ENCODE results near the gene FAM131A.

The FAM131A gene

DNA sequence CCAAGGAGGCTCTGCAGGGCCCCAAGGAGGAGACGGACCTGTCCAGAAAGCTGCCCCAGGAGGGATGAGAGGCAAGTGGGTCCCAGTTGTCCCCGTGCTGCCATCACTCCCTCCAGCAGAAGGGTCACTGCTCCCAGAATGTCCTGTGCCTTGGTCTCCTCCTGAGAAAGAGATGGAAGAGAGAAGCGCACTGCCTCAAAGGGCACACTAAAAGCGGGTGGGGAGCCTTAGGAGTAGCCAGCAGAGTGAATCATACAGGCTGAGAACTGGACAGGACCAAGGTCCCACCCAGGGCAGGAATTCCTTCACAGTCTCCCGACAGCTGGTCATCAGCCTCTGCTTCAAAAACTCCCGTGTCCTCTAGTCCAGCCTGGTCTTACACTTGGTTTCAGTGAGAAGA is 36.0 kb downstream of the FAM131A start:
- no peak overlapping the region for H3K4me3 ChIP-seq (ENCODE audit: insufficient read depth, low read length, poor library complexity, severe bottlenecking)
- H2AFZ ChIP-seq (ENCODE audit: low read depth, low read length, severe bottlenecking), result no peak overlapping the region
- H3K27me3 ChIP-seq (ENCODE audit: low read length), result no peaks in the 10 kb centered on the region
- H3K4me2 ChIP-seq (ENCODE audit: low read depth, low read length, poor library complexity, severe bottlenecking), result no peak overlapping the region
- H3F3A ChIP-seq (ENCODE audit: insufficient read depth), result peaks cover 10% of the 10 kb centered on the region
- H3K9me3 ChIP-seq (ENCODE audit: insufficient read depth, low read length), result no peaks in the 10 kb centered on the region
- TF ChIP-seq EZH2phosphoT487 (conservative IDR thresholded peaks at IDR 0.05; ENCODE audit: low read length), result no peak
- TF ChIP-seq, protein P1, sequence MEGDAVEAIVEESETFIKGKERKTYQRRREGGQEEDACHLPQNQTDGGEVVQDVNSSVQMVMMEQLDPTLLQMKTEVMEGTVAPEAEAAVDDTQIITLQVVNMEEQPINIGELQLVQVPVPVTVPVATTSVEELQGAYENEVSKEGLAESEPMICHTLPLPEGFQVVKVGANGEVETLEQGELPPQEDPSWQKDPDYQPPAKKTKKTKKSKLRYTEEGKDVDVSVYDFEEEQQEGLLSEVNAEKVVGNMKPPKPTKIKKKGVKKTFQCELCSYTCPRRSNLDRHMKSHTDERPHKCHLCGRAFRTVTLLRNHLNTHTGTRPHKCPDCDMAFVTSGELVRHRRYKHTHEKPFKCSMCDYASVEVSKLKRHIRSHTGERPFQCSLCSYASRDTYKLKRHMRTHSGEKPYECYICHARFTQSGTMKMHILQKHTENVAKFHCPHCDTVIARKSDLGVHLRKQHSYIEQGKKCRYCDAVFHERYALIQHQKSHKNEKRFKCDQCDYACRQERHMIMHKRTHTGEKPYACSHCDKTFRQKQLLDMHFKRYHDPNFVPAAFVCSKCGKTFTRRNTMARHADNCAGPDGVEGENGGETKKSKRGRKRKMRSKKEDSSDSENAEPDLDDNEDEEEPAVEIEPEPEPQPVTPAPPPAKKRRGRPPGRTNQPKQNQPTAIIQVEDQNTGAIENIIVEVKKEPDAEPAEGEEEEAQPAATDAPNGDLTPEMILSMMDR (IDR thresholded peaks at IDR 0.05; ENCODE audit: insufficient read depth, low read length, poor library complexity, severe bottlenecking), result no peak
- no peak overlapping the region for H3K9ac ChIP-seq (ENCODE audit: low read length)
- H3K9me2 ChIP-seq (replicated peaks; ENCODE audit: insufficient read depth, low read length), result no peaks in the 10 kb centered on the region
- H4K20me1 ChIP-seq (ENCODE audit: low read depth, low read length), result no peaks in the 10 kb centered on the region
- no peaks in the 10 kb centered on the region for H3K79me2 ChIP-seq (ENCODE audit: insufficient read depth, low read length)
- H3K36me3 ChIP-seq (ENCODE audit: low read length), result no peaks in the 10 kb centered on the region; the same call in 1 of the 2 replicates
- H3K27ac ChIP-seq (ENCODE audit: low read depth, low read length), result no peak overlapping the region

DNA sequence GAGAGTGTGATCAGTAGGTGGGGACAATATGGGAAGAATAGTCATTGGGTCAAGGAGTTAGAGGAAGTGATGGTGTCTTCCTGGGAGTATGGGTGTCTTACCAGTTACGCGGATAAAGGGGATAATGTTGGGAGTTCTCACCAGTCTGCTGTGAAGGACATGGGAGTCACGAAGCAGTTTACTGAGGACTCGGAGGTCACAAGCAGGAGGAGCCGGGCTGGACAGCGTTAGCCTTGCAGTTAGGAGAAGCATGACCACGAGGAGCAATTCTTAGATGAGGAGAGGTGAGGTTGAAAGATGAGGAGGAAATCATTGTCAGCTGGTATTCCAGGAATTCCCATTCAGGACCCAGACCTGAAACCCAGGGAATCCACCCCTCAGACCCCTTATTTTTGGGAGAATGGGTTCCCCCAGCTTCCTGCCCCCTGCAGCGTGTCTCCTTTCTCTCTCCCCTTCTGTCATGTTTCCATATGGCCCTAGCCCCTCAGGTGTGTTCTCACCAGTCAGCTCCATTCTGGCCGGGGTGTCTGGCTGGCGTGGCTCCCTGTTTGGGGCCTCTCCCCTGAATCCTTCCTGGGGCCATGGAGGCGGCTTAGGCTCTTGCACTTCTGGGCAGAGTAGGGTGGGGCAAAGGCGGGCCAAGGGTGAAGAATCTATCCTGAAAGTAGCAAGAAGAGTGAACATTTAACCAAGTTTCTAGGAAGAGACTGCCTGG is 38.5 kb downstream of the FAM131A start:
- H3K27me3 ChIP-seq (ENCODE audit: low read length), result no peaks in the 10 kb centered on the region
- H3K27ac ChIP-seq (ENCODE audit: low read depth, low read length), result no peak overlapping the region

DNA sequence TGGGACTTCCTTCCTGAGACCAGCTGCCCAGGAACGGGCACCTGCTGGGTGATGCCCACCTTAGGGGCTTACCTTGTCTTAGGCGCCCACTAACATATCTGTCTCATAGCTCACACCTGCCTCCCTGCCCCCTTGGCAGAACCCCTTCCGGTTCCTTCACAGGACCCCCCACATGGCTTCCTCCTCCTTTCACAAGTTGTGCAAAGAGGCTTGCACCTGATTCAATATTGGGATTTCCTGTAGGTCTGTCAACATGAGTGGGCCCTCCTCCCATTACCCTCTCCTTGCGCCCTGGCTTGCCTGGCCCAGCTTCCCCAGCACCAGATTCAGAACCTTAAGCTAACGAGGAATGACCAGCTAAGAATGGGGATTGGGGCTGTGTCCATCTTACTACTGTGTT is 40.0 kb downstream of the FAM131A start:
- Histone ChIP-seq H2AFZ (ENCODE audit: low read depth, low read length, severe bottlenecking) (no peak overlapping the region), H3K9me2 (replicated peaks; ENCODE audit: insufficient read depth, low read length) (no peaks in the 10 kb centered on the region), H3F3A (ENCODE audit: insufficient read depth) (no peaks in the 10 kb centered on the region), H3K27me3 (ENCODE audit: low read length) (no peaks in the 10 kb centered on the region), H3K9me3 (ENCODE audit: insufficient read depth, low read length) (no peaks in the 10 kb centered on the region), H3K9ac (ENCODE audit: low read length) (no peak overlapping the region), H4K20me1 (ENCODE audit: low read depth, low read length) (no peaks in the 10 kb centered on the region), H3K36me3 (ENCODE audit: low read length) (no peaks in the 10 kb centered on the region), H3K4me2 (ENCODE audit: low read depth, low read length, poor library complexity, severe bottlenecking) (no peak overlapping the region), H3K4me3 (ENCODE audit: insufficient read depth, low read length, poor library complexity, severe bottlenecking) (no peak overlapping the region), H3K27ac (ENCODE audit: low read depth, low read length) (no peak overlapping the region), H3K79me2 (ENCODE audit: insufficient read depth, low read length) (no peaks in the 10 kb centered on the region)
- TF ChIP-seq EZH2phosphoT487 (conservative IDR thresholded peaks at IDR 0.05; ENCODE audit: low read length), result no peak
- TF ChIP-seq, protein P1 (IDR thresholded peaks at IDR 0.05; ENCODE audit: insufficient read depth, low read length, poor library complexity, severe bottlenecking), result no peak

More for the DNA sequence above, 38.5 kb downstream of the FAM131A start:
- peaks cover 10% of the 10 kb centered on the region for H3F3A ChIP-seq (ENCODE audit: insufficient read depth)
- no peaks in the 10 kb centered on the region for H3K36me3 ChIP-seq (ENCODE audit: low read length)
- H3K79me2 ChIP-seq (ENCODE audit: insufficient read depth, low read length), result no peaks in the 10 kb centered on the region
- H3K9me2 ChIP-seq (replicated peaks; ENCODE audit: insufficient read depth, low read length), result no peaks in the 10 kb centered on the region
- no peak overlapping the region for H3K4me2 ChIP-seq (ENCODE audit: low read depth, low read length, poor library complexity, severe bottlenecking)
- no peak overlapping the region for H2AFZ ChIP-seq (ENCODE audit: low read depth, low read length, severe bottlenecking)
- no peak for TF ChIP-seq EZH2phosphoT487 (conservative IDR thresholded peaks at IDR 0.05; ENCODE audit: low read length)
- TF ChIP-seq, protein P1 (IDR thresholded peaks at IDR 0.05; ENCODE audit: insufficient read depth, low read length, poor library complexity, severe bottlenecking), result no peak
- no peaks in the 10 kb centered on the region for H4K20me1 ChIP-seq (ENCODE audit: low read depth, low read length)
- H3K9me3 ChIP-seq (ENCODE audit: insufficient read depth, low read length), result no peaks in the 10 kb centered on the region
- H3K9ac ChIP-seq (ENCODE audit: low read length), result no peak overlapping the region
- H3K4me3 ChIP-seq (ENCODE audit: insufficient read depth, low read length, poor library complexity, severe bottlenecking), result no peak overlapping the region

Measured in SU-DHL-6 (cell line).